ENCODE data around the gene HBS1L.

DNA sequence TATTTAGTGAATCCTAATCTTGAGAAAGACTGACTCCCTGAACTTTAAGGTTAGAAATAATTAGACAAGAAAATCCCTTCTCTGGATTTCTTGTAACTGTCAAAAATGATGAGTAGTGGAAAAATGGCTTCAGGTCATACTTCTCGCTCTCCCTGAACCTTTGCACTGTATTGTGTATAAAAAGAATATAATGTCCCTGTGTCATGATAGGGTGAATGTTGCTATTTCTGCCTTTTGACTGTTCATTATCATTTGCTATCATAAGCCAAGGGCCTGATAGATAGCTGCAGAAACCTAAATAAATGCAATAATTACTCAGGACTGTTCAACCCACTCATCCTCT, 144.1 kb downstream of the HBS1L start:
- TF ChIP-seq TAF1 (IDR thresholded peaks at IDR 0.05; ENCODE audit: low read depth, low read length): no peak
- TF ChIP-seq POLR2A (IDR thresholded peaks at IDR 0.05; ENCODE audit: low read depth, low read length): no peak
- no peak for TF ChIP-seq POU2F2 (IDR thresholded peaks at IDR 0.05; ENCODE audit: low read depth, low read length)
- no peak for TF ChIP-seq POLR2AphosphoS5 (IDR thresholded peaks at IDR 0.05; ENCODE audit: low read depth, low read length)
